ENCODE results near the gene IL10RB. TPM values are rescaled to one million over a fixed set of nuclear protein-coding genes. Genes with fewer than 3 reads are reported as not detected.
A peak's percentile ranks its signal among the peaks of the same experiment; 100 is the strongest.

The IL10RB gene
- polyA plus RNA-seq, 2 of the 4 experiments (the other 2 are of a cell fraction) = 17.0 to 31.9 TPM

DNA sequence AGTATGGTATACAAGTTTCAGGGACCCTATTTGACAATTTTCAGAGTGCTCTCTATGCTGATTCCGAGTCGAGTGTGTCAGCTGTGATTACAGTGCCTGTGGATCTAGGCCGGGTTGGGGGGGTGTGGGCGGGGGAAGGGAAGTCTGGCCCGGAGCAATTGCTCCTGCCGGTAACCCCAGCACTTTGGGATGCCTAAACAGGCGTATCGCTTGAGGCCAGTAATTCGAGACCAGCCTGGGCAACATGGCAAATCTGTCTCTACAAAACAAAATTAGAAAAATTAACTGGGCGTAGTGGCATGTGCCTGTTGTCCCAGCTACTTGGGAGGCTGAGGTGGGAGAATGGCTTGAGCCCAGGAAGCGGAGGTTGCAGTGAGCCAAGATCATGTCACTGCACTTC, 1.6 kb upstream of the IL10RB start:
- Histone ChIP-seq H3K27ac (no peak overlapping the region), H3K4me3 (no peak overlapping the region), H3K4me1 (peaks cover 27% of the 10 kb centered on the region), H3K9me3 (no peaks in the 10 kb centered on the region), H3K4me2 (no peak overlapping the region)
- no peak for ATAC-seq
- TF ChIP-seq POLR2A (IDR thresholded peaks at IDR 0.05; ENCODE audit: low read length) = no peak
- no peak for TF ChIP-seq RCOR1 (IDR thresholded peaks at IDR 0.05; ENCODE audit: low read depth, low read length)
- no peak for TF ChIP-seq RARB (CRISPR knock-in tag; IDR thresholded peaks at IDR 0.05)
- no peak for TF ChIP-seq RNF2 (IDR thresholded peaks at IDR 0.05; ENCODE audit: borderline replicate concordance, low read depth)
- no peak for TF ChIP-seq GATA3 (IDR thresholded peaks at IDR 0.05; ENCODE audit: borderline replicate concordance)
- TF ChIP-seq EHMT2 (IDR thresholded peaks at IDR 0.05; ENCODE audit: low read depth) = no peak
- TF ChIP-seq NPAS2 (CRISPR knock-in tag; IDR thresholded peaks at IDR 0.05; ENCODE audit: borderline replicate concordance) = no peak
- TF ChIP-seq RFX5 (IDR thresholded peaks at IDR 0.05) = no peak
- TF ChIP-seq EHF (CRISPR knock-in tag; IDR thresholded peaks at IDR 0.05) = no peak
- no peak for TF ChIP-seq ESRRA (IDR thresholded peaks at IDR 0.05; ENCODE audit: borderline replicate concordance, low read length)
- TF ChIP-seq, protein P1, sequence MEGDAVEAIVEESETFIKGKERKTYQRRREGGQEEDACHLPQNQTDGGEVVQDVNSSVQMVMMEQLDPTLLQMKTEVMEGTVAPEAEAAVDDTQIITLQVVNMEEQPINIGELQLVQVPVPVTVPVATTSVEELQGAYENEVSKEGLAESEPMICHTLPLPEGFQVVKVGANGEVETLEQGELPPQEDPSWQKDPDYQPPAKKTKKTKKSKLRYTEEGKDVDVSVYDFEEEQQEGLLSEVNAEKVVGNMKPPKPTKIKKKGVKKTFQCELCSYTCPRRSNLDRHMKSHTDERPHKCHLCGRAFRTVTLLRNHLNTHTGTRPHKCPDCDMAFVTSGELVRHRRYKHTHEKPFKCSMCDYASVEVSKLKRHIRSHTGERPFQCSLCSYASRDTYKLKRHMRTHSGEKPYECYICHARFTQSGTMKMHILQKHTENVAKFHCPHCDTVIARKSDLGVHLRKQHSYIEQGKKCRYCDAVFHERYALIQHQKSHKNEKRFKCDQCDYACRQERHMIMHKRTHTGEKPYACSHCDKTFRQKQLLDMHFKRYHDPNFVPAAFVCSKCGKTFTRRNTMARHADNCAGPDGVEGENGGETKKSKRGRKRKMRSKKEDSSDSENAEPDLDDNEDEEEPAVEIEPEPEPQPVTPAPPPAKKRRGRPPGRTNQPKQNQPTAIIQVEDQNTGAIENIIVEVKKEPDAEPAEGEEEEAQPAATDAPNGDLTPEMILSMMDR (IDR thresholded peaks at IDR 0.05) = no peak
- TF ChIP-seq HOXB5 (CRISPR knock-in tag; IDR thresholded peaks at IDR 0.05) = no peak
- no peak for TF ChIP-seq PHF8 (IDR thresholded peaks at IDR 0.05; ENCODE audit: borderline replicate concordance, low read depth)
- TF ChIP-seq HOXB13 (CRISPR knock-in tag; IDR thresholded peaks at IDR 0.05; ENCODE audit: low read depth) = no peak
- ChIA-PET POLR2A (no interaction called here), CTCF (no interaction called here)
- WGBS (ENCODE audit: missing lambda C conversion rate) = 95% methylated on average over 7 of the region's 11 CpGs
- no peak for FAIRE-seq
- no peak for DNase-seq (ENCODE audit: low read depth in 1 of 2, low spot score in 1 of 2)

- H3K27ac ChIP-seq = peak overlapping the region in 1 of 2 experiments; percentile 88; a peak in 4 of 6 replicates
- 0 out of 6 replicates have a peak, but pooled peaks of 1 of the 2 experiments have one; percentile 10 for ATAC-seq
Observed at GRCh38 chr21:33265664-33266049, 510 bp upstream of the IL10RB start.

GRCh38 chr21:33266789-33267135, 595 bp downstream of the IL10RB start:
- no peak for TF ChIP-seq TP53 (CRISPR knock-in tag; IDR thresholded peaks at IDR 0.05)
- ChIA-PET CTCF (interaction anchor here (0.6 to 1.9 kb wide), 4 partner anchors 12 to 496 kb away, joined by 3 to 6 read pairs (median 5); partner anchors contain the start of gene PAXBP1), POLR2A (interaction anchor here (1.4 kb wide), 1 partner anchor 58 kb away, joined by 12 read pairs; the partner anchor contains the start of gene IFNAR1)
- Histone ChIP-seq H3K4me2 (peak overlapping the region; percentile 98), H3K27ac (peak overlapping the region; percentile 88 to 90), H3K9me3 (no peaks in the 10 kb centered on the region), H3K4me1 (peaks cover 33% of the 10 kb centered on the region), H3K4me3 (peak overlapping the region; percentile 81)
- FAIRE-seq (no peak), DNase-seq (ENCODE audit: low read depth in 1 of 2, low spot score in 1 of 2) (no peak), ATAC-seq (peak; percentile 38 to 65; a peak in 5 of 6 replicates)
- 3% methylated on average over 5 of the region's 8 CpGs for WGBS (ENCODE audit: missing lambda C conversion rate)

More at GRCh38 chr21:33265664-33266049, 510 bp upstream of the IL10RB start:
- ChIA-PET CTCF (interaction anchor here (1.2 kb wide), 1 partner anchor 68 kb away, joined by 3 read pairs; no protein-coding TSS in a partner anchor), POLR2A (interaction anchor here (0.6 to 1.4 kb wide), 2 partner anchors 18 to 60 kb away, joined by 7 to 12 read pairs; partner anchors contain the start of gene IFNAR1)
- H3K9me3 ChIP-seq = no peaks in the 10 kb centered on the region
- peak overlapping the region; percentile 98 for H3K4me2 ChIP-seq
- 77% methylated on average over 12 of the region's 12 CpGs for WGBS (ENCODE audit: missing lambda C conversion rate)
- H3K4me3 ChIP-seq = peak overlapping the region; percentile 81
- no peak for TF ChIP-seq MAFK (IDR thresholded peaks at IDR 0.05; ENCODE audit: partially characterized antibody)
- peaks cover 33% of the 10 kb centered on the region for H3K4me1 ChIP-seq
- DNase-seq (ENCODE audit: low read depth in 1 of 2, low spot score in 1 of 2) (no peak), FAIRE-seq (no peak)

DNA sequence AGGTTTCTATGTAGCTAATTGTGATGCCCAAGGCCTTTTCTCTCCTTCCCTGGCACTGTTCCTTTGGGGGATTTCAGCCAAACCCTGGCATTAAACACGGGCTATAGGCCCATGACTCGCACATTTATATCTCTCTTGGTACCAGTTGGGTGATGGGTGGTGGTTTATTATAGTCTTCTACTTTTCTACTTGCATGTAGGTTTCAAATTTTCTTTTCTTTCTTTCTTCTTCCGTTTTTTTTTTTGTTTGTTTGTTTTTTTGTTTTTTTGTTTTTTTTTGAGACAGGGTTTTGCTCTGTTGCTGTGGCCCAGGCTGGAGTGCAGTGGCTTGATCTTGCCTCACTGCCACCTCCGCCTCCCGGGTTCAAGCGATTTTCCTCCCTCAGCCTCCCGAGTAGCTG, 1.1 kb downstream of the IL10RB start:
- ChIA-PET POLR2A (interaction anchor here (1.4 kb wide), 1 partner anchor 58 kb away, joined by 12 read pairs; the partner anchor contains the start of gene IFNAR1), CTCF (interaction anchor here (1.0 to 1.9 kb wide), 2 partner anchors 12 to 94 kb away, joined by 4 to 6 read pairs; no protein-coding TSS in a partner anchor)
- H3K27ac ChIP-seq = peak overlapping the region; percentile 88 to 90
- H3K4me2 ChIP-seq = peak overlapping the region; percentile 98
- TF ChIP-seq KDM1A (IDR thresholded peaks at IDR 0.05; ENCODE audit: low read depth) = no peak
- TF ChIP-seq HOXB5 (CRISPR knock-in tag; IDR thresholded peaks at IDR 0.05) = no peak
- TF ChIP-seq, protein P2, sequence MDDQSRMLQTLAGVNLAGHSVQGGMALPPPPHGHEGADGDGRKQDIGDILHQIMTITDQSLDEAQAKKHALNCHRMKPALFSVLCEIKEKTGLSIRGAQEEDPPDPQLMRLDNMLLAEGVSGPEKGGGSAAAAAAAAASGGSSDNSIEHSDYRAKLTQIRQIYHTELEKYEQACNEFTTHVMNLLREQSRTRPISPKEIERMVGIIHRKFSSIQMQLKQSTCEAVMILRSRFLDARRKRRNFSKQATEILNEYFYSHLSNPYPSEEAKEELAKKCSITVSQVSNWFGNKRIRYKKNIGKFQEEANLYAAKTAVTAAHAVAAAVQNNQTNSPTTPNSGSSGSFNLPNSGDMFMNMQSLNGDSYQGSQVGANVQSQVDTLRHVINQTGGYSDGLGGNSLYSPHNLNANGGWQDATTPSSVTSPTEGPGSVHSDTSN (IDR thresholded peaks at IDR 0.05) = no peak
- TF ChIP-seq, protein P3, sequence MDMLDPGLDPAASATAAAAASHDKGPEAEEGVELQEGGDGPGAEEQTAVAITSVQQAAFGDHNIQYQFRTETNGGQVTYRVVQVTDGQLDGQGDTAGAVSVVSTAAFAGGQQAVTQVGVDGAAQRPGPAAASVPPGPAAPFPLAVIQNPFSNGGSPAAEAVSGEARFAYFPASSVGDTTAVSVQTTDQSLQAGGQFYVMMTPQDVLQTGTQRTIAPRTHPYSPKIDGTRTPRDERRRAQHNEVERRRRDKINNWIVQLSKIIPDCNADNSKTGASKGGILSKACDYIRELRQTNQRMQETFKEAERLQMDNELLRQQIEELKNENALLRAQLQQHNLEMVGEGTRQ (IDR thresholded peaks at IDR 0.05) = no peak
- no peak for TF ChIP-seq SMC3 (IDR thresholded peaks at IDR 0.05)
- no peak for TF ChIP-seq JUNB (IDR thresholded peaks at IDR 0.05)
- no peaks in the 10 kb centered on the region for H3K9me3 ChIP-seq
- no peak; a peak in 1 of 6 replicates for ATAC-seq
- no peak for DNase-seq (ENCODE audit: low read depth in 1 of 2, low spot score in 1 of 2)
- 65% methylated on average over 7 of the region's 7 CpGs for WGBS (ENCODE audit: missing lambda C conversion rate)
- no peak for FAIRE-seq
- peak overlapping the region; percentile 81 for H3K4me3 ChIP-seq
- peaks cover 33% of the 10 kb centered on the region for H3K4me1 ChIP-seq

Data from A549 (cell line).